Smooth muscle cell (in vitro differentiated cells): Measurements from ENCODE around the gene ICA1. TPM values are rescaled to one million over a fixed set of nuclear protein-coding genes. Genes with fewer than 3 reads are reported as not detected.
"Not testable (repeated sequence)": the region's sequence is repeated elsewhere in the genome, so short reads cannot be mapped to it uniquely, and the experiment has no call there.

ENCODE experiments used
- DNase-seq: peaks from one replicate; lab custom pipeline; 2025; ENCODE audit not compliant: unreplicated experiment; lab: John Stamatoyannopoulos, UW
- H2AFZ ChIP-seq: fragments of 200-600 bp; sonication (generic); 2 replicates; pipeline ENCODE4 v1.6.0; 2016; ENCODE audit warnings: antibody characterized with exemption, low read depth, mild to moderate bottlenecking
- H3F3A ChIP-seq: fragments of 200-600 bp; sonication (generic); 2 replicates; pipeline ENCODE4 v1.6.0; 2017; ENCODE audit warnings: antibody characterized with exemption, low read depth
- H3K27ac ChIP-seq: fragments of 200-600 bp; sonication (generic); 2 replicates; pipeline ENCODE4 v1.5.1; 2016; ENCODE audit warnings: low read depth, mild to moderate bottlenecking
- H3K27me3 ChIP-seq: fragments of 200-600 bp; sonication (generic); 2 replicates; pipeline ENCODE4 v1.6.1; 2016; ENCODE audit warnings: low read depth, mild to moderate bottlenecking
- H3K36me3 ChIP-seq: fragments of 200-600 bp; sonication (generic); 2 replicates; pipeline ENCODE4 v1.5.1; 2016; ENCODE audit warnings: low read depth
- H3K4me1 ChIP-seq: fragments of 200-600 bp; sonication (generic); 2 replicates; pipeline ENCODE4 v1.5.1; 2016; ENCODE audit warnings: low read depth
- H3K4me2 ChIP-seq: fragments of 200-600 bp; sonication (generic); 2 replicates; pipeline ENCODE4 v1.6.0; 2016; ENCODE audit warnings: mild to moderate bottlenecking
- H3K4me3 ChIP-seq: fragments of 200-600 bp; sonication (generic); 2 replicates; pipeline ENCODE4 v1.5.1; 2016; ENCODE audit warnings: mild to moderate bottlenecking
- H3K79me2 ChIP-seq: fragments of 200-600 bp; sonication (generic); 2 replicates; pipeline ENCODE4 v1.6.0; 2016; ENCODE audit warnings: low read depth, mild to moderate bottlenecking
- H3K9ac ChIP-seq: fragments of 200-600 bp; sonication (generic); 2 replicates; pipeline ENCODE4 v1.6.0; 2016; ENCODE audit warnings: low read depth
- H3K9me3 ChIP-seq: fragments of 200-600 bp; sonication (generic); replicated peaks from 2 replicates; pipeline ENCODE4 v1.5.1; 2016; ENCODE audit warnings: low read depth
- H4K20me1 ChIP-seq: fragments of 200-600 bp; sonication (generic); 2 replicates; pipeline ENCODE4 v1.6.0; 2016; ENCODE audit warnings: low read depth
- WGBS: methylation state at CpG from one replicate; pipeline ENCODE4 v1.1.7; 2016; ENCODE audit warnings: low lambda C conversion rate; 5-methylcytosine and 5-hydroxymethylcytosine counted together
- polyA plus RNA-seq: library from polyadenylated mRNA; unstranded; fragments of >200 nt; fragmentation: Nextera tagmentation; extraction: Ambion mirVana; gene quantifications from 2 replicates; pipeline ENCODE4 v1.2.1, GENCODE V29; 2016
- total RNA-seq: library from RNA; depleted of rRNA; stranded (reverse); fragments of >200 nt; gene quantifications from 2 replicates; pipeline ENCODE4 v1.2.3, GENCODE V29; 2014
- TF ChIP-seq, protein P1 (sequence below): fragments of 200-600 bp; sonication (generic); IDR thresholded peaks from 2 replicates; pipeline ENCODE4 v1.5.1; 2017; ENCODE audit warnings: borderline replicate concordance, mild to moderate bottlenecking, antibody characterized with exemption; ENCODE audit not compliant: insufficient read depth, poor library complexity, severe bottlenecking

The ICA1 gene
- total and polyA plus RNA-seq, 2 experiments from 2014 or later, result 4.3 to 5.0 TPM

DNA sequence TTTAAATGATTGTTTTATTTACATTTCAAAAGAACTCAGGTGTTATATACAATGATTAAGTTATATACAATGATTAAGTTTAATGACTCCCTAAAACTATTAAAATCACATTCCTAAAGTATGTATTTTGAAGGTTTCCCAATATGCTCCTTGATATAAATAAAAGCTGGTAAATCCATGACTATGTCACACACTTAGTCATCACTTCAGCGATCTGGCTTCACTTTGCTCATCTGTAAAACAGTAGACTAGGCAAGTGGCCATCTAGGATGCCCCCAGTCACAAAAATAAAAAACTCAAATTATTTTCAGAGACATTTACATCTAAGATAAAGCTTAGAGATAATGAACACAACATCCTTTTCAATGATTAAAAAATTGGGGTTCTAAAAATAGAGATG is 10.8 kb downstream of the ICA1 start:
- Histone ChIP-seq H2AFZ (no peak overlapping the region), H3K9ac (no peak overlapping the region), H3K4me1 (no peaks in the 10 kb centered on the region), H3K4me2 (no peak overlapping the region), H3K4me3 (no peak overlapping the region), H3K27ac (no peak overlapping the region), H3K27me3 (no peaks in the 10 kb centered on the region), H3F3A (no peaks in the 10 kb centered on the region), H4K20me1 (no peaks in the 10 kb centered on the region), H3K36me3 (no peaks in the 10 kb centered on the region), H3K9me3 (no peaks in the 10 kb centered on the region), H3K79me2 (no peaks in the 10 kb centered on the region)
- TF ChIP-seq, protein P1, sequence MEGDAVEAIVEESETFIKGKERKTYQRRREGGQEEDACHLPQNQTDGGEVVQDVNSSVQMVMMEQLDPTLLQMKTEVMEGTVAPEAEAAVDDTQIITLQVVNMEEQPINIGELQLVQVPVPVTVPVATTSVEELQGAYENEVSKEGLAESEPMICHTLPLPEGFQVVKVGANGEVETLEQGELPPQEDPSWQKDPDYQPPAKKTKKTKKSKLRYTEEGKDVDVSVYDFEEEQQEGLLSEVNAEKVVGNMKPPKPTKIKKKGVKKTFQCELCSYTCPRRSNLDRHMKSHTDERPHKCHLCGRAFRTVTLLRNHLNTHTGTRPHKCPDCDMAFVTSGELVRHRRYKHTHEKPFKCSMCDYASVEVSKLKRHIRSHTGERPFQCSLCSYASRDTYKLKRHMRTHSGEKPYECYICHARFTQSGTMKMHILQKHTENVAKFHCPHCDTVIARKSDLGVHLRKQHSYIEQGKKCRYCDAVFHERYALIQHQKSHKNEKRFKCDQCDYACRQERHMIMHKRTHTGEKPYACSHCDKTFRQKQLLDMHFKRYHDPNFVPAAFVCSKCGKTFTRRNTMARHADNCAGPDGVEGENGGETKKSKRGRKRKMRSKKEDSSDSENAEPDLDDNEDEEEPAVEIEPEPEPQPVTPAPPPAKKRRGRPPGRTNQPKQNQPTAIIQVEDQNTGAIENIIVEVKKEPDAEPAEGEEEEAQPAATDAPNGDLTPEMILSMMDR, result no peak
- WGBS, result 92% methylated on average over 1 of the region's 1 CpG
- no peak for DNase-seq

DNA sequence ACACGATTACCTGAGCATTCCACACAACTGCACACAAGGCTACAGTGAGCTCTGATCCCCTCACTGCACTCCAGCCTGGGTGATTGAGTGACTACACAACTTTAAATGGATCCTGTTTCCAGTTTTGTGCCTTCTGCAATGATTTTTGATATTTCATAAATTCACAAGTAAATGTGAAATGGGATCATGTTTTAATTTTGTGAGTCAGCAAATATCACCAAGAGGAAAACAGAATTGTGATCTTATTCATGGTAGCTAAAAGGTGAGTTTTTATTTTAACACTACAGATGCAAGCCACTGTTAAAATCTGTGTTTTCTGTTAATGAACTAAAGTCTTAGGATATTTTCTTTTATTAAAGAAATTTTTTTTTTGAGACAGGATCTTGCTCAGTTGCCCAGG is 11.4 kb downstream of the ICA1 start:
- no peak overlapping the region for H2AFZ ChIP-seq
- DNase-seq, result no peak
- H3K4me1 ChIP-seq, result no peaks in the 10 kb centered on the region
- 95% methylated on average over 1 of the region's 1 CpG for WGBS
- no peaks in the 10 kb centered on the region for H3K79me2 ChIP-seq
- no peaks in the 10 kb centered on the region for H3F3A ChIP-seq
- no peaks in the 10 kb centered on the region for H3K27me3 ChIP-seq
- H3K27ac ChIP-seq, result no peak overlapping the region
- no peak overlapping the region for H3K4me3 ChIP-seq
- no peaks in the 10 kb centered on the region for H3K9me3 ChIP-seq
- no peaks in the 10 kb centered on the region for H4K20me1 ChIP-seq
- H3K9ac ChIP-seq, result no peak overlapping the region
- TF ChIP-seq, protein P1, result no peak
- H3K4me2 ChIP-seq, result no peak overlapping the region
- H3K36me3 ChIP-seq, result no peaks in the 10 kb centered on the region

DNA sequence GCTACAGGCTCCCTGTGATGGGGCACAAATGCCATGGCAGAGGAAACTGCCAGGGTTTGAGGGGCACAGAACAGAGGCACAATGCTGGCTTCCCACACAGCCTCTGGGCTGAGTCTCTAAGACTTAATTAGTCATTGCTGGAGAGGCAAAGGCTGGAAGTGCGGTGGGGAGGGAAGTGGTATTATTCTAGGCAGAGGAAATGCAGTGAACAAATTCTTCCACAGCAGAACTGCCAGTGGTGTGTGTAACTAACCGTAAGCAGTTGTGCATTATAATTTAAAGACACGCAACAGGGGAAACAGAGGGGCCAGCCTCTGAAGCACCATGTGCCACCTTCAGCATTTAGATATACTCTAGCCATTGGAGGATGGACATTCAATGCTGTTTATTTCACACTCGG is 12.8 kb downstream of the ICA1 start:
- Histone ChIP-seq H3K36me3 (no peaks in the 10 kb centered on the region), H3K9ac (no peak overlapping the region), H3K4me2 (no peak overlapping the region), H3K4me1 (no peaks in the 10 kb centered on the region), H2AFZ (no peak overlapping the region), H3K4me3 (no peak overlapping the region), H3K27me3 (no peaks in the 10 kb centered on the region), H3F3A (no peaks in the 10 kb centered on the region), H4K20me1 (no peaks in the 10 kb centered on the region), H3K27ac (no peak overlapping the region), H3K79me2 (no peaks in the 10 kb centered on the region), H3K9me3 (peaks cover 4% of the 10 kb centered on the region)
- TF ChIP-seq, protein P1, result no peak
- 90% methylated on average over 4 of the region's 4 CpGs for WGBS
- DNase-seq, result no peak

DNA sequence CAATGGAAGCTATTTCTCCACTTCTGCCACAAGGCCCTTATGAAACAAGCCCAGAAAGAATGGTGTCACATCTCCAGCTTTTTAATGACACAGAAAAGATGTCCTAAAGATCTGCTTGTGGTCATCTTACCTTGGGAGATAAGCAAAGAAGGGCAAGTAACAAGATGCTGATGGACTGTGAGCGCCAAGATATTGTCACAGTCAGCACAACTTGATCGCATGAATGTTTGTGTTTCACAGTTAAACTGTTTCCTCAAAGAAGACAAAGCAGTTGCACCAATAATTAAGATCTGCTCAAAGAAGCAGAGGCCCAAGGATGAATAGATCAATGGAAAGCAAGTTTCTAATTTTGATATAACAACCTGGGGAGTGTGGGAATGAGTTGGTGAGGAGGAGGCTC is 15.9 kb downstream of the ICA1 start:
- no peaks in the 10 kb centered on the region for H3F3A ChIP-seq
- no peak overlapping the region for H3K9ac ChIP-seq
- no peak overlapping the region for H2AFZ ChIP-seq
- no peaks in the 10 kb centered on the region for H3K36me3 ChIP-seq
- no peak overlapping the region for H3K27ac ChIP-seq
- no peak for DNase-seq
- H4K20me1 ChIP-seq, result no peaks in the 10 kb centered on the region
- no peak overlapping the region for H3K4me2 ChIP-seq
- TF ChIP-seq, protein P1, result no peak
- H3K4me3 ChIP-seq, result no peak overlapping the region
- WGBS, result 96% methylated on average over 2 of the region's 2 CpGs
- no peaks in the 10 kb centered on the region for H3K79me2 ChIP-seq
- H3K27me3 ChIP-seq, result no peaks in the 10 kb centered on the region
- H3K4me1 ChIP-seq, result no peaks in the 10 kb centered on the region
- peaks cover 5% of the 10 kb centered on the region for H3K9me3 ChIP-seq

DNA sequence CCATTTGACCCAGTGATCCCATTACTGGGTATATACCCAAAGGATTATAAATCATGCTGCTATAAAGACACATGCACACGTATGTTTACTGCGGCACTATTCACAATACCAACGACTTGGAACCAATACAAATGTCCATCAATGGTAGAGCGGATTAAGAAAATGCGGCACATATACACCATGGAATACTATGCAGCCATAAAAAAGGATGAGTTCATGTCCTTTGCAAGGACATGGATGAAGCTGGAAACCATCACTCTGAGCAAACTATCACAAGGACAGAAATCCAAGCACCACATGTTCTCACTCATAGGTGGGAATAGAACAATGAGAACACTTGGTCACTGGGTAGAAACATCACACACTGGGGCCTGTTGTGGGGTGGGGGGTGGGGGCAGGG is 16.9 kb downstream of the ICA1 start:
- not testable (repeated sequence) for H3K4me2 ChIP-seq, H3K9ac ChIP-seq, H3K9me3 ChIP-seq, H3K27me3 ChIP-seq, H3K27ac ChIP-seq, H2AFZ ChIP-seq, H3K36me3 ChIP-seq, H3K79me2 ChIP-seq, DNase-seq, H3K4me3 ChIP-seq, H4K20me1 ChIP-seq, H3F3A ChIP-seq, H3K4me1 ChIP-seq
- 93% methylated on average over 5 of the region's 5 CpGs for WGBS

DNA sequence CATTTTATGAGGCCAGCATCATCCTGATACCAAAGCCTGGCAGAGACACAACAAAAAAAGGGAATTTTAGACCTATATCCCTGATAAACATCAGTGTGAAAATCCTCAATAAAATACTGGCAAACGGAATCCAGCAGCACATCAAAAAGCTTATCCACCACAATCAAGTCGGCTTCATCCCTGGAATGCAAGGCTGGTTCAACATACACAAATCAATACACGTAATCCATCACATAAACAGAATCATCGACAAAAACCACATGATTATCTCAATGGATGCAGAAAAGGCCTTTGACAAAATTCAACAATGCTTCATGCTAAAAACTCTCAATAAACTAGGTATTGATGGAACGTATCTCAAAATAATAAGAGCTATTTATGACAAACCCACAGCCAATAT is 18.9 kb downstream of the ICA1 start:
- H3K9me3 ChIP-seq, H2AFZ ChIP-seq, H4K20me1 ChIP-seq, H3K4me1 ChIP-seq, DNase-seq, H3K9ac ChIP-seq, H3K4me2 ChIP-seq, H3K36me3 ChIP-seq, H3K27me3 ChIP-seq, H3K79me2 ChIP-seq, H3K27ac ChIP-seq, H3F3A ChIP-seq, H3K4me3 ChIP-seq: not testable (repeated sequence)
- 76% methylated on average over 5 of the region's 5 CpGs for WGBS
